ENCODE data around the gene PCP4L1.
A peak's percentile ranks its signal among the peaks of the same experiment; 100 is the strongest.
"Not testable (repeated sequence)": the region's sequence is repeated elsewhere in the genome, so short reads cannot be mapped to it uniquely, and the experiment has no call there.

PCP4L1 gene

GRCh38 chr1:161258439-161259344 is at the start of gene PCP4L1:
Gene PCP4L1, plus strand, starts transcription at chr1:161258745. Its CDS starts 230 bp downstream, at chr1:161258975.
- Mint-ChIP-seq H3K4me3 (peak within 1 kb of the TSS; percentile 60), H3K4me1 (ENCODE audit: low read depth) (peaks cover 7% of the 10 kb centered on the region), H3K9me3 (peaks cover 13% of the 10 kb centered on the region), H3K27ac (no peak within 1 kb of the TSS), H3K27me3 (peaks cover 68% of the 10 kb centered on the region), H3K36me3 (ENCODE audit: low read depth) (peaks cover 22% of the 10 kb centered on the region)

DNA sequence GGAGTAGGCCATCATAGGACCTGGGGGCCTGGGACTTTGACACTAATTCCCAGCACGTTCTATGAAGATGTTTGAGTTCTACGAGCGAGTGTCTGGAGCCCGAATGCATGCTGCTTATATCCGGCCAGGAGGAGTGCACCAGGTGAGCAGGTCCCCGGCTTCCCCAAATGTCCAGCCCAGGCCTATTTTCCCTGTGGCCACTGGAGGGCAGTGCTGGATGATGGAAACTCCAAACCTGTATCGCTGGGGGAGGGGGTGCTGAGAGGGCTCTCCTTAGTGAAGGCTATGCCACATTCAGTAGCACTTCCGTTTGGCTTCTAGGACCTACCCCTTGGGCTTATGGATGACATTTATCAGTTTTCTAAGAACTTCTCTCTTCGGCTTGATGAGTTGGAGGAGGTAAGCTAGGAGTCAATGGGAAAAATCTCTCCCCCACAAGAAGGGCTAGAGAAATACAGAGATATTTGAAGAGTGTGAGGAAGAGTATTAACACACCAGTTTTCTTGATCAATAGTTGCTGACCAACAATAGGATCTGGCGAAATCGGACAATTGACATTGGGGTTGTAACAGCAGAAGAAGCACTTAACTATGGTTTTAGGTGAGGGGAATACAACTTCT is 48.6 kb upstream of the PCP4L1 start:
- Mint-ChIP-seq H3K27ac (peak overlapping the region; percentile 60), H3K36me3 (ENCODE audit: low read depth) (peaks cover 73% of the 10 kb centered on the region), H3K9me3 (no peaks in the 10 kb centered on the region), H3K4me3 (no peak overlapping the region), H3K4me1 (ENCODE audit: low read depth) (peaks cover 28% of the 10 kb centered on the region), H3K27me3 (no peaks in the 10 kb centered on the region)

DNA sequence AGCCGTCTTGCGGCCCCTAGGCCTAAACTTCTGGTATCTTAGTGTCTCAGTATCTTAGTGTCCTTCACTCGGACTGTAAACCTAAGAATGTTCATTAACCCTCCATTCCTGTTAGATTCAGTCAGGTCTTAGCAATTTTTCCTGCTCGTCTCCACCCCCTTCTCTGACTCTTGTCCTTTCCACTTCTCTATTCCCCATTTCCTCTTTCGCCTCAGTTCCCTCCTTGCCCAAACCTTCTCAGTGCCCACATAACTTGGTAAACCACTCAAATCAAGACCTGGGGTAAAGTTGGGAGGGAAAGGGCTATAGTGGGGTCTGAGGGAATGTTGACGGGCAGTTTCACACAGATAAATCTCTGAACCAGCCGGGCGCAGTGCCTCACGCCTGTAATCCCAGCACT is 44.2 kb upstream of the PCP4L1 start:
- no peaks in the 10 kb centered on the region for H3K27me3 Mint-ChIP-seq
- H3K4me3 Mint-ChIP-seq = no peak overlapping the region
- no peaks in the 10 kb centered on the region for H3K9me3 Mint-ChIP-seq
- H3K27ac Mint-ChIP-seq = peak overlapping the region; percentile 19
- peaks cover 48% of the 10 kb centered on the region for H3K36me3 Mint-ChIP-seq (ENCODE audit: low read depth)
- H3K4me1 Mint-ChIP-seq (ENCODE audit: low read depth) = peaks cover 46% of the 10 kb centered on the region

DNA sequence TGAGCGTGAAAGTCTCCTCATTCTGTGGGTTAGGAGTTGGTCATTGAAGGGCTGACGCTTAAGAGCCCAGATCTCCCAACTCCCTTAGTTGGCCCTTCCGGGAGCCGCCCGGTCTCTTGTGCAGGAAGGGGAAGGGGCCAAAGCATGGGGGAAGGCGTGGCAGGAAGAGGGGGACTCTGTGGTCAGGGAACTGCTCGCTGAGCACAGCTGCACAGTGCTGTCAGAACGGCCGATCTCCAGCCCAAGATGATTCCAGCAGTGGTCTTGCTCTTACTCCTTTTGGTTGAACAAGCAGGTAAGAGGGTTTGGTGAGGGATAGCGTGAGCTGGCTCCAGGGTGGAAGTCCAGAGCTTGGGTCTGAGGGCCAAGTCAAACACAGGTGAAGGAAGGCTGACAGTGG is 43.5 kb upstream of the PCP4L1 start, which contains the start of gene FCER1G:
Gene FCER1G (plus strand): TSS at position 220 of the 400 bp plus-strand sequence. CDS start 27 bp downstream, at position 247.
- Mint-ChIP-seq H3K27me3 (no peaks in the 10 kb centered on the region), H3K27ac (peak within 1 kb of the TSS; percentile 53), H3K36me3 (ENCODE audit: low read depth) (peaks cover 41% of the 10 kb centered on the region), H3K9me3 (no peaks in the 10 kb centered on the region), H3K4me1 (ENCODE audit: low read depth) (peaks cover 46% of the 10 kb centered on the region), H3K4me3 (peak within 1 kb of the TSS; percentile 62)

DNA sequence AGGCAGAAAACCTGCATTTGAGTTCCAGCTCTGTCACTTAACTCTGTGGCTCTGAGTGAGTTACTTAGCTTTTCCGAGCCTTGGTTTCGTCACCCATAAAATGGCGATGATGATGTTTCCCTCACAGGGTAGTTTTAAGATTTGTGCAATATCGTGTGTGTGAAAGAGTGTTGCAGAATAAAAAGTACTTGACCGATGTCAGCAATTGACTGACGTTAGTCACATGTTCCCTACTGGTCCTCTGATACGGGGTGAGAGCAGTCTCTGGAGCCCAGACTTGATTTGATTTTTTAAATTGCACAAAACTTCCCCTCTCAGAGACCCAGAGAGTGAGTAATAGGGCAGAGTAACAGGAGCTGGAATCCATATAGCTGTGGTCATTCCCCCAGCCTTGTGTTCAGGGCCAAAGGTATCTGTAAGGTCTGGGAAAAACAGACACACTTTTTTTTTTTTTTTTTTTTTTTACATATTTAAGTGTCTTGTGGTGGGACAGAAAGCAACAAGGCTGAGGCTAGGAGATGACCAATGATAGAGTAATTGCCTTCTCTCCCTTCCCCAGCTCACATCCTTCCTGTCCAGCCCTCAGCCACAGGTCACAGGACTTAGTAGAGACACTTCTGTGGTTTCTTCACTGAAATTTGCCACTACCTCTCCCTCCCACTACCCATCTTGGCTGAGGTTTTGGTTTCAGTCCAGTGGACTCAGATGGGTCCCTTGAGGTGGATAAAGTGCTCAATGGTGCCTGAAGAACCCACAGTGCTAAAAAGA is 41.4 kb upstream of the PCP4L1 start:
- H3K4me3 Mint-ChIP-seq = peak overlapping the region; percentile 60
- H3K4me1 Mint-ChIP-seq (ENCODE audit: low read depth) = peaks cover 60% of the 10 kb centered on the region
- peak overlapping the region; percentile 87 for H3K27ac Mint-ChIP-seq
- no peaks in the 10 kb centered on the region for H3K9me3 Mint-ChIP-seq
- peaks cover 4% of the 10 kb centered on the region for H3K27me3 Mint-ChIP-seq
- peaks cover 28% of the 10 kb centered on the region for H3K36me3 Mint-ChIP-seq (ENCODE audit: low read depth)

DNA sequence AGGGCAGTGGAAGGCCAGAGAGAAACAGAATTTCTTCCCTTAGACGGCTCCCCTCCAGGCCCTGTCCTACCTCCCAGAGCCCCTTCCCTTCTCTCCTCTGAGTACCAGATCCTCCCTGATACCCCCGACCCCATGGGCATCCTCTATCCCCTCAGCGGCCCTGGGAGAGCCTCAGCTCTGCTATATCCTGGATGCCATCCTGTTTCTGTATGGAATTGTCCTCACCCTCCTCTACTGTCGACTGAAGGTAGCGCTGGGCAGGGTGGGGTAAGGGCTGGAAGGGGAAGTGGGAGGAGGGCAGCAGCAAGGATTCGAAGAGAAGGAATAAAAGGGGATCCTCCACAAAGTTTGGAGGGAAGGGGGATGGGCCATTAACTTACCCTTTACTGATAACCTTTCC is 40.7 kb upstream of the PCP4L1 start:
- Mint-ChIP-seq H3K36me3 (ENCODE audit: low read depth) (peaks cover 24% of the 10 kb centered on the region), H3K4me1 (ENCODE audit: low read depth) (peaks cover 62% of the 10 kb centered on the region), H3K27me3 (peaks cover 4% of the 10 kb centered on the region), H3K4me3 (peak overlapping the region; percentile 38), H3K9me3 (no peaks in the 10 kb centered on the region), H3K27ac (peak overlapping the region; percentile 79)

GRCh38 chr1:161218301-161219077 is 40.1 kb upstream of the PCP4L1 start:
- Mint-ChIP-seq H3K9me3 (no peaks in the 10 kb centered on the region), H3K4me3 (peak overlapping the region; percentile 38), H3K27me3 (peaks cover 4% of the 10 kb centered on the region), H3K4me1 (ENCODE audit: low read depth) (peaks cover 62% of the 10 kb centered on the region), H3K27ac (peak overlapping the region; percentile 79), H3K36me3 (ENCODE audit: low read depth) (peaks cover 18% of the 10 kb centered on the region)

- Mint-ChIP-seq H3K9me3 (no peaks in the 10 kb centered on the region), H3K27me3 (peaks cover 4% of the 10 kb centered on the region), H3K36me3 (ENCODE audit: low read depth) (peaks cover 10% of the 10 kb centered on the region), H3K27ac (peak overlapping the region; percentile 66), H3K4me3 (no peak overlapping the region), H3K4me1 (ENCODE audit: low read depth) (peaks cover 62% of the 10 kb centered on the region)
Measured at GRCh38 chr1:161219078-161219892, 39.3 kb upstream of the PCP4L1 start.

GRCh38 chr1:161220002-161220401 is 38.5 kb upstream of the PCP4L1 start:
- H3K4me1 Mint-ChIP-seq (ENCODE audit: low read depth) = peaks cover 63% of the 10 kb centered on the region
- peaks cover 4% of the 10 kb centered on the region for H3K27me3 Mint-ChIP-seq
- H3K4me3 Mint-ChIP-seq = peak overlapping the region; percentile 4
- no peaks in the 10 kb centered on the region for H3K9me3 Mint-ChIP-seq
- peak overlapping the region; percentile 51 for H3K27ac Mint-ChIP-seq
- H3K36me3 Mint-ChIP-seq (ENCODE audit: low read depth) = peaks cover 3% of the 10 kb centered on the region

GRCh38 chr1:161222175-161223019 is 36.1 kb upstream of the PCP4L1 start:
- Mint-ChIP-seq H3K27ac (no peak overlapping the region), H3K4me3 (no peak overlapping the region), H3K9me3 (no peaks in the 10 kb centered on the region), H3K4me1 (ENCODE audit: low read depth) (peaks cover 64% of the 10 kb centered on the region), H3K27me3 (peaks cover 4% of the 10 kb centered on the region), H3K36me3 (ENCODE audit: low read depth) (no peaks in the 10 kb centered on the region)

GRCh38 chr1:161223805-161224694 is 34.5 kb upstream of the PCP4L1 start:
- H3K4me3 Mint-ChIP-seq = no peak overlapping the region
- peaks cover 54% of the 10 kb centered on the region for H3K4me1 Mint-ChIP-seq (ENCODE audit: low read depth)
- peaks cover 4% of the 10 kb centered on the region for H3K27me3 Mint-ChIP-seq
- no peaks in the 10 kb centered on the region for H3K9me3 Mint-ChIP-seq
- no peak overlapping the region for H3K27ac Mint-ChIP-seq
- H3K36me3 Mint-ChIP-seq (ENCODE audit: low read depth) = peaks cover 15% of the 10 kb centered on the region

GRCh38 chr1:161224695-161225087 is 33.9 kb upstream of the PCP4L1 start:
- not testable (repeated sequence) for H3K9me3 Mint-ChIP-seq
- peaks cover 47% of the 10 kb centered on the region for H3K4me1 Mint-ChIP-seq (ENCODE audit: low read depth)
- H3K27ac Mint-ChIP-seq = peak overlapping the region; percentile 98

More at GRCh38 chr1:161224695-161225087, 33.9 kb upstream of the PCP4L1 start:
- H3K36me3 Mint-ChIP-seq (ENCODE audit: low read depth) = peaks cover 15% of the 10 kb centered on the region
- not testable (repeated sequence) for H3K4me3 Mint-ChIP-seq, H3K27me3 Mint-ChIP-seq

Measured in stimulated activated naive CD8-positive, alpha-beta T cell treated with anti-CD3 and anti-CD28 coated beads, Interleukin-15, Interleukin-2, amounts not matched to agents 100 ng/mL and 50 ng/mL, for 24 hours (primary cell).